Muscle of leg (tissue), 11 donors: ENCODE results near the gene COX5A. TPM values are rescaled to one million over a fixed set of nuclear protein-coding genes. Genes with fewer than 3 reads are reported as not detected.
"Not testable (repeated sequence)": the region's sequence is repeated elsewhere in the genome, so short reads cannot be mapped to it uniquely, and the experiment has no call there.

ENCODE experiments used
- DNase-seq: peaks from one replicate; pipeline ENCODE4 v3.0.0; 2013
- H3K27ac ChIP-seq: one replicate; pipeline ENCODE4 v1.5.1; 2013; ENCODE audit warnings: mild to moderate bottlenecking, low read length, control low read depth
- H3K27me3 ChIP-seq: one replicate; pipeline ENCODE4 v1.6.1; 2013; ENCODE audit warnings: low read length; ENCODE audit not compliant: control insufficient read depth, insufficient read depth
- H3K36me3 ChIP-seq: one replicate; pipeline ENCODE4 v1.6.1; 2013; ENCODE audit warnings: low read length; ENCODE audit not compliant: control insufficient read depth, insufficient read depth
- H3K4me1 ChIP-seq: one replicate; pipeline ENCODE4 v1.6.1; 2013; ENCODE audit warnings: low read length; ENCODE audit not compliant: control insufficient read depth, insufficient read depth
- H3K4me3 ChIP-seq: one replicate; pipeline ENCODE4 v1.5.1; 2013; ENCODE audit warnings: low read length, control low read depth
- H3K9me3 ChIP-seq: replicated peaks from 2 replicates; pipeline ENCODE4 v1.6.1; 2013; ENCODE audit warnings: low read depth, low read length; ENCODE audit not compliant: control insufficient read depth
- WGBS: methylation state at CpG from one replicate; pipeline ENCODE4 v1.1.5; 2013; ENCODE audit warnings: missing lambda C conversion rate; ENCODE audit not compliant: insufficient coverage; 5-methylcytosine and 5-hydroxymethylcytosine counted together
- polyA plus RNA-seq, 8 donors: library from polyadenylated mRNA; unstranded; fragments of 120-200 nt; gene quantifications; one replicate each; pipeline versions ENCODE4 v1.2.1 to v1.2.3, GENCODE V29; 2013; ENCODE audit warnings: inconsistent platforms in 1 of 8, low replicate concordance in 1 of 8; ENCODE audit not compliant: insufficient read length in 8 of 8, insufficient read depth in 1 of 8
- total RNA-seq: library from RNA; stranded (reverse); fragments of 120-200 nt; gene quantifications from one replicate; pipeline ENCODE4 v1.2.4, GENCODE V29; 2013

COX5A gene
- total and polyA plus RNA-seq, 9 donors: 64.1 to 278 (median 229) TPM

DNA sequence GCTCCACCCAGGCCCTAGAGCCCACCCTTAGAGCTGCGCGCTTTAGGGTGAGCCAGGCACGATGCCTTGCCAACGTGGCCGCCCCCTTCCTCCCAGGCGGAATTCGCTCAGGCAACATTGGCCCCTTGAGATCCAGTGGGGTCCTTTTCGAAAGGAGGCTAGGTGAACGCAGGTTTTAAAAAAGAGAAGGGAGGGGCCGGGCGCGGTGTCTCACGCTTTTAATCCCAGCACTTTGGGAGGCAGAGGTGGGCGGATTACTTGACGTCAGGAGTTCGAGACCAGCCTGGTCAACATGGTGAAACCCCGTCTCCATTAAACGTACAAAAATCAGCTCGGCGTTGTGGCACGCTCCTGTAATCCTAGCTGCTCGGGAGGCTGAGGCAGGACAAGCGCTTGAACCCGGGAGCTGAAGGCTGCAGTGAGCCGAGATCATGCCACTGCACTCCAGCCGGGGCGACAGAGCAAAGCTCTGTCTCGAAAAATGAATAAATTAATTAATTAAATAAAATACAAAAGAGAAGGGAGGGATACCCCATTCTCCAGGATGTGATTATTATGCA is 19.7 kb upstream of the COX5A start:
- peak overlapping the region; percentile 50 for H3K4me3 ChIP-seq
- 2% methylated on average over 23 of the region's 28 CpGs for WGBS
- no peaks in the 10 kb centered on the region for H3K36me3 ChIP-seq
- DNase-seq: no peak
- H3K27me3 ChIP-seq: peaks cover 76% of the 10 kb centered on the region
- peaks cover 32% of the 10 kb centered on the region for H3K4me1 ChIP-seq
- no peak overlapping the region for H3K27ac ChIP-seq
- H3K9me3 ChIP-seq: no peaks in the 10 kb centered on the region

DNA sequence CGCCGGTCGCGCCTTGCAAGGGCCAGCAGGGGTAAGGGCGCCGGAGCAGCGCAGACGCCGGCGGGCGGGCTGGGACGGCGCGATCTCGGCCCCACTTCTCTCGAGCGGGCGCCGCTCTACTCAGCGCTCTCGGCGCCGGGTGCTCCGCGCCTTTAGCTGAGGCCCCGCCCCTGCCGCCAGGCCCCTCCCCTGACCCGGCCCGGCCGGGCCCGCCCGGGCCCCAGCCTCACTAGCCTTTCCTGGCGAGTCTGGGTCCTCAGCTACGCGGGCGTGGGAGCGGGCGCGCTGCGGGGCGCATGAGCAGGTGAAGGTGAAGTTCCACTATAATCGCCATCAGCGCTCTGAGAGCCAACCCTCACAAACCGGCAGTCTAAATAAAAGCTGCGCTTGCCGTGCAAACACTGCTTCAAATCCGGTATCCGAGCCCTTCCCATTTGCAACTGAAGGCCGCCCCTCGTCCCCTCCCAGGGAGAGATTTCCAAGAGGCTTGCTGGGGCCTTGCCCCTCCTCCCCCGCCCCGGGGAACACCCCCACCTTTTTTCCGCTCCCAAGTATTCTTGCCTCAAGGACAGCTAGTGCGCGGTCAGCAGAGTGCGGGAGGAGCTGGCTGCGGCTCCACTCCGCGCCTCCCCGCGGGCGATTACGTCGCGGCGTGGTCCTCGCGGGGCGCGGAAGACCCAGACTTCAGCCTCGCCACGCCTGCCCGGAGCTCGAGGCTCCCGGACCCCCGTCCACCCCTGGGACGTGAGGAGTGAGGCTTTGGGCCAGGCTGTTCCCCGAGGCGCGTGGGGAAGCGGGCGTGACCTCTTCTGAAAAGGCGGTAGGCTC is 19.0 kb upstream of the COX5A start, which contains the start of gene RPP25:
Gene RPP25 (minus strand): TSS at position 125 of the 828 bp plus-strand sequence. CDS start 189 bp downstream, outside the sequence.
- H3K27me3 ChIP-seq: peaks cover 72% of the 10 kb centered on the region
- H3K4me1 ChIP-seq: peaks cover 32% of the 10 kb centered on the region
- peak; percentile 74 for DNase-seq
- no peaks in the 10 kb centered on the region for H3K9me3 ChIP-seq
- under 1% methylated on average over 82 of the region's 83 CpGs for WGBS
- H3K36me3 ChIP-seq: no peaks in the 10 kb centered on the region
- H3K27ac ChIP-seq: no peak within 1 kb of the TSS
- H3K4me3 ChIP-seq: peak within 1 kb of the TSS; percentile 50

DNA sequence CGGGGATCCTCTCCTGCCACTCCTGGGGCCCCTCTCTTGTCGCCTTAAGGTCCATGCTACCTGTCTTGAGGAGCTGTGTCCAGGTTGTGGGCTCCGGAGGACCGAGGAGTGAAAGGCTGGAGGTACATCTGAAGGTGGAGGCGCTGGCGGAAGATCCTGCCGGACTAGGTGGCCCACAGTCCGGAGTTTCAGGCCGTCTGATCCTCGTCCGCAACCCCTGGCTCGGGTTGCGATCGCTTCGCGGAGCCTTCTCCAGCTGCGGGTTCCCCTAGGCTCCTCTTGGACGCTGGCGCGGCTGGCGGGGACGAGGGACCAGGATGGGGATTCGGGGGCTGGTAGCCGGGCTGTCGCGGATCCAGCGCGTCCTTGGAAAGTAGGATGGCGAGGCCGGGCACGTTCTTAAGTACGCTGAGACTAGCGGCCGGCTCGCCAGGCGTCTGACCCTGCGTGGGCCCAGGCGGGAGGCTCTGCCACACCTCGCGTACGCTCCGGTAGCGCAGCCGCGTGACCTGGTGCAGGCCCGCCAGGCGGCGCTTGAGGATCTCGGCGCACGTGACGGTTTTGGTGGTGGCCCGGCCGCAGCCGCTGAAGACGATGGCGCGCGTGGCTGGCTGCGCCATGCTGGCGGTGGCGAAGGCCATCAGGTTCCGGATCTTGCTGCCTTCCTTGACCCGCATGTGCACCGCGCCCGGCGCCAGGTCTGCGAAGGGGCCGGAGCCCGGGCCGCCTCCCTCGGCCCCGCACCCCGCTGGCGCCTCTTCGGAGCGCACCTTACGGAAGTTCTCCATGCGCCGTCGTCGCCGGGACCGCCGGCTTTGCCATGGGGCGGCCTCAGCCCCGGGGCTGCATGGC is 18.1 kb upstream of the COX5A start:
- DNase-seq: peak; percentile 78
- no peak overlapping the region for H3K27ac ChIP-seq
- WGBS: 3% methylated on average over 87 of the region's 88 CpGs
- no peaks in the 10 kb centered on the region for H3K9me3 ChIP-seq
- H3K36me3 ChIP-seq: no peaks in the 10 kb centered on the region
- peaks cover 64% of the 10 kb centered on the region for H3K27me3 ChIP-seq
- H3K4me3 ChIP-seq: peak overlapping the region; percentile 50
- H3K4me1 ChIP-seq: peaks cover 32% of the 10 kb centered on the region

DNA sequence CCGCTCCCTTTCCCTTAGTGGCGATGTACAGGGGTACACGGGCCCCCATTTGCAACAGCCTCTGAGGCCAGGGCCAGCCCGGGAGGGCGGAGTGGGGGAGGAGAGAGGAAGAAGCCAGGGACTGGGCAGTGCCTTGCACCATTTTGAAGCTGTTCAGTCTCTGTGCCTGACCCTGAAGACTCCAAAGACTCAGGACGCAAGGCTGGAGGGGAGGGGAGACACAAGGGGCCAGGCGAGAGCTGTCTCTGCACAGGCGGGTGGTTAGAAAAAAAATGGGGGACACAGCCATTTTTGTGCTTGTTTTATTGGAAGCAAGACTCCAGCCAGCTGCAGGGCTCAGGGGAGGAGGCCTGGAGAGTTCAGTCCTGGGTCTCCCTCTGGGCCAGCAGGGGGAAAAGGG is 17.1 kb upstream of the COX5A start:
- Histone ChIP-seq H3K4me1 (peaks cover 32% of the 10 kb centered on the region), H3K36me3 (no peaks in the 10 kb centered on the region), H3K27me3 (peaks cover 57% of the 10 kb centered on the region), H3K4me3 (no peak overlapping the region), H3K27ac (no peak overlapping the region), H3K9me3 (no peaks in the 10 kb centered on the region)
- DNase-seq: no peak
- 51% methylated on average over 5 of the region's 8 CpGs for WGBS

DNA sequence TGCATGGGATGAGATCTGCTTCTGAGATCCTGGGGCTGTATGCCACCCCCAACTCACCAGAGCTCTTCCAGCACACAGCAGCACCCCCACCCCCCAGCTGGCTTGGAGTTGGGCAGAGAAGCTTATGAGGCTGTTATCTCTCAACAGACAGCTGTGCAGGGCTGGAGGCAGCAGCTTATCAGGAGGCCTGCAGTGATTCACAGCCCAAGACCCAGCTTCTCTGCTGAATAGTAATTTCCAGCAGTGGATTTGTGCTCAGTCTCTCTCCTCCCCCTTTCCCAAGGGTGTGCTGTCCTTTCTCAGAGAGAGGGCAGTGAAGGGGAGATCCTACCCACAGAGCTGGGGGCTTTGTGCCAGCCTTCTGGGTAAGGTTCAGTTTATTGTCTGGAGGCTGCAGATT is 16.6 kb upstream of the COX5A start:
- H3K9me3 ChIP-seq: no peaks in the 10 kb centered on the region
- H3K4me3 ChIP-seq: no peak overlapping the region
- H3K36me3 ChIP-seq: no peaks in the 10 kb centered on the region
- DNase-seq: no peak
- H3K27me3 ChIP-seq: peaks cover 52% of the 10 kb centered on the region
- H3K4me1 ChIP-seq: peaks cover 32% of the 10 kb centered on the region
- H3K27ac ChIP-seq: no peak overlapping the region

DNA sequence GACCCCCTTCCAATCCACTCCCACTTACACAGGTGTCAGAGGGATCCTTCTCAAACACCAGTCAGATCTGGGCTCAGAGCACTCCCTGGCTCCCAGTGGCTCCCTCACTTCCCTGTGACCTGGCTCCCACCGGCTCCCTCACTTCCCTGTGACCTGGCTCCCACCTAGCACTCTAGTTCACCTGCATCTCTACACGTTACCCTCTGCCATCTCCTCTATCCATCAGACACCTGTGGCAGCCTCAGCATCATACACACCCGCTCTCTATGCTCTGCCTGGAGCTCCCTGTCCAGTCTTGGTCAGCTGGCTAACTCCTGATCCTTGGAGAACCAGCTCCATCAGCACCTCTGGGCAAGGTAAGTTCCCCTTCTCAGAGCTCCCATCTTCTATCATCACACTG is 13.1 kb upstream of the COX5A start:
- no peak overlapping the region for H3K4me3 ChIP-seq
- peaks cover 20% of the 10 kb centered on the region for H3K27me3 ChIP-seq
- H3K36me3 ChIP-seq: no peaks in the 10 kb centered on the region
- no peak overlapping the region for H3K27ac ChIP-seq
- no peaks in the 10 kb centered on the region for H3K9me3 ChIP-seq
- DNase-seq: no peak
- WGBS: 79% methylated on average over 3 of the region's 3 CpGs
- H3K4me1 ChIP-seq: peaks cover 7% of the 10 kb centered on the region

DNA sequence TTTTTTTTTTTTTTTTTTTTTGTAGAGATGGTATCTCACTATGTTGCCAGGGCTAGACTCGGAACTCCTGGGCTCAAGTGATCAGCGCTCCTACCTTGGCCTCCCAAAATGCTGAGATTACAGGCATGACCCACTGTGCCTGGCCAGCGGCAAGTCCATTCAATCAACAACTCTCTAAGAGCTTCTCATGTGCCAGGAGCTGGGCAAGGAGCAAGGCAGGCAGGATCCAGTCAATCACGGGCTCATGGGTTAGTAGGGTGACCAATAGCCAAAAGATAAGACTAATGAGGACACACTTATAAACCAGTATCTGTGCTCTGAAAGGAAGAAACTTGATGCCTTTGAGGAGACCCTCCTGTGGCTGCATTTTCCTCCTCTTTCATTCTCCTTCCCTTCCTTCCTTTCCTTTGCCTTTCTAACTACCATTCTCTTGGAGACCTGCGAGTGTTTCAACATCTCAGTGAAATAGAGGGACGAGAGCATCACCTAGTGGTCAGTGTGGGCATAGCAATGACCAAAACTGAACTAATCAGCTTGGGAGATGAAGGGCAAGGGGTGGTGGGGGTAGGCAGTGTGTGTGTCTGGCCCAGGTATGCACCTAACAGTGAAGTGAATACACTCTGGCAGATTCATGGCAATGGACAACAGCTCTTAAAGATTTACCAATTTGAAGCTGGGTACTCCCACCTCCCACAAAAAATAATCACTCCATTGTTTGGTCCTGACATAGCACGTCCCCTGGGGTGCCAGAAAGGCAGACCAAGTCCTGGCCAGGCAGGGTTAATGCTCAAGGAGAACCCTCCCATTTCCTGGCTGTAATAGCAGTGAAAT is 12.4 kb upstream of the COX5A start:
- WGBS: 25% methylated on average over 2 of the region's 7 CpGs
- H3K4me1 ChIP-seq: peaks cover 3% of the 10 kb centered on the region
- no peak overlapping the region for H3K4me3 ChIP-seq
- H3K36me3 ChIP-seq: no peaks in the 10 kb centered on the region
- peaks cover 13% of the 10 kb centered on the region for H3K27me3 ChIP-seq
- H3K9me3 ChIP-seq: no peaks in the 10 kb centered on the region
- peak; percentile 85 for DNase-seq
- H3K27ac ChIP-seq: no peak overlapping the region

DNA sequence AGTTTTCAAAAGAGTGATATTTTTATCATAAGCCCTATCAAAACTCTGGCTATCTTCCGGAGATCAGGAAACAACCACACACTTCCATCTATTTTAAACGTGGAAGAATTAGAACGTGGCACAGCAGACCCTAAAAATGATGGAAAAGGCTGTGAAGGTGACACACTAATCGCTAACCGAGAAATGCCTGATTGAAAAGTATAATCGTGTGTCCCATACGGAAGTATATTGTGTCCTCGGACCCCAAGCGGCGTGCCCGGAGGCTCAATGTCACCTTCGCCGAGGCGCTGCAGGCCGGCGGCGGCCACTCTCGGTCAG is 642 bp downstream of the COX5A start:
- WGBS: under 1% methylated on average over 15 of the region's 18 CpGs
- Histone ChIP-seq H3K27ac (peak overlapping the region; percentile 93), H3K27me3 (no peaks in the 10 kb centered on the region), H3K36me3 (peaks cover 5% of the 10 kb centered on the region), H3K4me3 (peak overlapping the region; percentile 97), H3K9me3 (no peaks in the 10 kb centered on the region), H3K4me1 (peaks cover 13% of the 10 kb centered on the region)
- no peak for DNase-seq

DNA sequence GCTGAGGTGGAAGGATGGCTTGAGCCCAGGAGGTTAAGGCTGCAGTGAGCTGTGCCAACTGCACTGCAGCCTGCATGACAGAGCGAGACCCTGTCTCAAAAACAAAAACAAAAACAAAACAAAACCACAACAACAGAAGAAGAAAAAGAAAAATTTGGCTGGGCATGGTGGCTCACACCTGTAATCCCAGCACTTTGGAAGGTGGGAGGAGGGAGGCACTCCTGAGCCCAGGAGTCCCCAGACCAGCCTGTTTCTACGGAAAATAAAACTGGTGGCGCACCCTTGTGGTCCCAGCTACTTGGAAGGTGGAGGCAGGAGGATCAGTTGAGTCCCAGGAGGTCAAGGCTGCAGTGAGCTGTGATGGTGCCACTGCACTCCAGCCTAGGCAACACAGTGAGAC is 2.7 kb downstream of the COX5A start:
- not testable (repeated sequence) for H3K27ac ChIP-seq, H3K9me3 ChIP-seq, H3K27me3 ChIP-seq, H3K36me3 ChIP-seq, DNase-seq, H3K4me3 ChIP-seq
- peaks cover 13% of the 10 kb centered on the region for H3K4me1 ChIP-seq
- 70% methylated on average over 2 of the region's 3 CpGs for WGBS
